Neuron (in vitro differentiated cells): Measurements from ENCODE around the gene NPAS3.

ENCODE experiments used
- H2AFZ ChIP-seq: one replicate; pipeline ENCODE4 v1.6.1; 2013; ENCODE audit warnings: low read depth, mild to moderate bottlenecking, inconsistent platforms, low read length, moderate library complexity
- H3K27me3 ChIP-seq: one replicate; pipeline ENCODE4 v1.6.1; 2013; ENCODE audit warnings: low read length; ENCODE audit not compliant: insufficient read depth
- H3K36me3 ChIP-seq: one replicate; pipeline ENCODE4 v1.6.1; 2013; ENCODE audit warnings: low read length; ENCODE audit not compliant: insufficient read depth
- H3K4me1 ChIP-seq: one replicate; pipeline ENCODE4 v1.6.1; 2013; ENCODE audit warnings: low read length; ENCODE audit not compliant: insufficient read depth
- H3K4me3 ChIP-seq: 2 replicates; pipeline ENCODE4 v1.5.1; 2013; ENCODE audit warnings: mild to moderate bottlenecking, low read length, moderate library complexity
- H3K9me3 ChIP-seq: one replicate; pipeline ENCODE4 v1.6.1; 2013; ENCODE audit warnings: low read length

NPAS3 gene

GRCh38 chr14:32932302-32932913 lies 6.3 kb upstream of the NPAS3 start:
- H2AFZ ChIP-seq = no peak overlapping the region
- H3K4me3 ChIP-seq = peak overlapping the region; percentile 96
- peaks cover 20% of the 10 kb centered on the region for H3K4me1 ChIP-seq
- no peaks in the 10 kb centered on the region for H3K9me3 ChIP-seq
- no peaks in the 10 kb centered on the region for H3K27me3 ChIP-seq
- no peaks in the 10 kb centered on the region for H3K36me3 ChIP-seq

- no peaks in the 10 kb centered on the region for H3K27me3 ChIP-seq
- peak overlapping the region; percentile 96 for H3K4me3 ChIP-seq
- H3K9me3 ChIP-seq = no peaks in the 10 kb centered on the region
- peaks cover 26% of the 10 kb centered on the region for H3K4me1 ChIP-seq
- H3K36me3 ChIP-seq = no peaks in the 10 kb centered on the region
- peak overlapping the region; percentile 64 for H2AFZ ChIP-seq
Observed at GRCh38 chr14:32932914-32933628, 5.6 kb upstream of the NPAS3 start.

DNA sequence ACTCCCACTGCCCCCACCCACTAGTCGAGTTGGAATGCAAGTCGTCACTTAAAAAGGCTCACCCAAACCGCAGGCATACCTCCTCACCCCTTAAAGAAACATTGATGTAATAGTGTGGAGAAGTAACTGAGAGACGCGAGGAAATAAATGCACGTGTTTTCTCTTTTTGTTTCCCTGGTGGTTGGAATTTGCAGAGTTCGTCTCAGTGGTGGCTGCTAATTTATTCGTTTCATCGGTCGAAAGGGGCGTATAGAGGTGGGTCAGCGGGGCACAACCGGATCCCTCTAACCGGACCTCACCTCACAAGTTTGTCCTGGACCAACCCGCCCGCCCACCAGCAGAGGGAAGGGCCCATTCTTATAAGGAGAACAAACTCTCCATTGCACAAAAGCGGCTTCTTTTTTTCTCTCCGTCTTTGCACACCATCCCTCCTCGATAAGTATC lies 5.0 kb upstream of the NPAS3 start:
- no peaks in the 10 kb centered on the region for H3K27me3 ChIP-seq
- no peaks in the 10 kb centered on the region for H3K9me3 ChIP-seq
- H3K4me3 ChIP-seq = peak overlapping the region; percentile 96
- no peaks in the 10 kb centered on the region for H3K36me3 ChIP-seq
- peaks cover 27% of the 10 kb centered on the region for H3K4me1 ChIP-seq
- H2AFZ ChIP-seq = peak overlapping the region; percentile 64

- Histone ChIP-seq H3K9me3 (no peaks in the 10 kb centered on the region), H3K36me3 (no peaks in the 10 kb centered on the region), H3K4me1 (peaks cover 27% of the 10 kb centered on the region), H2AFZ (peak overlapping the region; percentile 64), H3K4me3 (peak overlapping the region; percentile 96), H3K27me3 (no peaks in the 10 kb centered on the region)
Observed at GRCh38 chr14:32934073-32934880, 4.4 kb upstream of the NPAS3 start.

- peak overlapping the region; percentile 96 for H3K4me3 ChIP-seq
- no peak overlapping the region for H2AFZ ChIP-seq
- H3K9me3 ChIP-seq = no peaks in the 10 kb centered on the region
- H3K36me3 ChIP-seq = no peaks in the 10 kb centered on the region
- peaks cover 27% of the 10 kb centered on the region for H3K4me1 ChIP-seq
- no peaks in the 10 kb centered on the region for H3K27me3 ChIP-seq
Observed at GRCh38 chr14:32934881-32935633, 3.6 kb upstream of the NPAS3 start.

GRCh38 chr14:32939254-32940065 lies 781 bp downstream of the NPAS3 start:
- Histone ChIP-seq H3K36me3 (no peaks in the 10 kb centered on the region), H3K9me3 (no peaks in the 10 kb centered on the region), H2AFZ (no peak overlapping the region), H3K4me3 (peak overlapping the region; percentile 80), H3K27me3 (no peaks in the 10 kb centered on the region), H3K4me1 (peaks cover 42% of the 10 kb centered on the region)

- Histone ChIP-seq H2AFZ (no peak overlapping the region), H3K27me3 (no peaks in the 10 kb centered on the region), H3K4me1 (peaks cover 42% of the 10 kb centered on the region), H3K4me3 (peak overlapping the region; percentile 80), H3K36me3 (no peaks in the 10 kb centered on the region), H3K9me3 (no peaks in the 10 kb centered on the region)
Observed at GRCh38 chr14:32940066-32940651, 1.5 kb downstream of the NPAS3 start.

DNA sequence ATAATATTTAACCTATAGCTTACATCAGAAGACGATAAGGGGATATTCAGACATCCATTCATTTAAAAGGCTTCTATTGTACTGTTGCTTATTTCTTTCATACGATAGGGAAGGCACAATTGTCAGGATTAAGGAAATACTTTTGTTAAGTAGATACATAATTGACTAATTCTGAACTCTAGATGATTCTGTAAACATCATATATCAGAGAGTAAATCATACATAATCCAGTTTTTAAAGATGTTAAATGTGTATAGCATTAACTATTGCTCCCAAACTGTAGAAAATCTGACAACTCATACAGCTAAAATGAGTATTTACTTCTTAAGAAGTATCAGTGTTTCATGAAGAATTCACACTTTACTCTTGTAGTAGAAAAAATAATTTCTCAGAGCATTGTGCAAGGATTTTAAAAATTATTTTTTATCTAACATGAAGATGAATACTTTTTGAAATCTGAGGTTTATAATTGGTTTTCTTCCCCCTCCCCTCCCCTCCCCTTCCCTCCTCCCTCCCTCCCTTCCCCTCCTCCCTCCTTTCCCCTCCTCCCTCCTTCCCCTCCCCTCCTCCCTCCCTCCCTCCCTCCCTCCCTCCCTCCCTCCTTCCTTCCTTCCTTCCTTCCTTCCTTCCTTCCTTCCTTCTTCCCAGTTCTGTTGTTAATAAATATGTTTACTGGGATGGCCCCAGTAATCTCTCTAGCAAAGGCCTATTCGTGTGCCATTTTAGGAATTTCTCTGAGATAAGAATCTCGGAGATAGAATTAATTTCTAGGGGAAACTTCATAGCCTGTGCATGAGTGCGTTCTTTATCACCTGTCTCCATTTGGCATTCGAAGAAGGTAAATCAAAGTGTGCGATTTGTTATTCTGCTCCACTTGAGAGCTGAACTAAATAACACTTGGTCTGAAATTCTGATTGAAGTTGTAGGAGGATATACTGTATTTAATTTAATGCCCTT lies 2.3 kb downstream of the NPAS3 start:
- Histone ChIP-seq H3K4me1 (peaks cover 47% of the 10 kb centered on the region), H3K9me3 (no peaks in the 10 kb centered on the region), H3K36me3 (peaks cover 2% of the 10 kb centered on the region), H3K4me3 (peak overlapping the region; percentile 80), H2AFZ (no peak overlapping the region), H3K27me3 (no peaks in the 10 kb centered on the region)

DNA sequence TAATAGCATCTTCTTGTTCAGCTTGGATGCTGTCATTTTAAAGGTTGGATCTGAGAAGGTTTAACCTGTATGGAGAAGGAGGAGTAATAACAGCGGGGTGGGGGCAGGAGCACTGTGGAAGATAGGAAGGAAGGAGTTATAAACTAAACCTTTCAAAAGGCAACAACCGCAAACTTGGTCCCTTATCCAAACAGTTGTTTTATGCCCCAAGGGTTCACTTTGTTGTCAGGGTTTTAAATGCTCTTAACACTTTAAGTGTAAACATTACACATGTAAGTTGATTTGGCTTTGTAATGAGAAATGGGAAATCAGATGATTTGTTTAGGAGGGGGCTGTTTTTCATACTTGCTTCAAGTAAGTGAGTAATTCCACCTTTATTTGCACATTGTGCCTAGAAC lies 3.0 kb downstream of the NPAS3 start:
- peak overlapping the region; percentile 14 for H3K4me3 ChIP-seq
- no peak overlapping the region for H2AFZ ChIP-seq
- peaks cover 44% of the 10 kb centered on the region for H3K4me1 ChIP-seq
- peaks cover 2% of the 10 kb centered on the region for H3K36me3 ChIP-seq
- no peaks in the 10 kb centered on the region for H3K9me3 ChIP-seq
- no peaks in the 10 kb centered on the region for H3K27me3 ChIP-seq

DNA sequence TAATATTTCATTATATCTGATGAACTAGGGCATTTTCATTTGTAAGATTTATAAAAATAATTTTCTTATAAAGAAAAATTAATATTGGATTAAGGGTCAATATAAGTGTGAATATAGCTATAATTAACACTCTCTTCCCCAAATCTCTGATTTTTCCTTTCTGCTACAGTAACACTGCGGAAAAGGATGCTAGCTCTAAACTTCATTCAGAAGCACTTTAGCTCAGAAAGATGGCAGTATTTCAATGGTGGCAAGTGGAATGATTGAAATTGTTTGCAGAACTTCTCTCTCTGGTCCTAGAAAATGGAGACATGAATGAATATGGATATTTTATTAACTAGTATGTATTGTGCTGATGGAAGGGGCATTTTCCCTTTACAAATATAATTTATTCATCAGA lies 8.4 kb downstream of the NPAS3 start:
- Histone ChIP-seq H3K4me3 (no peak overlapping the region), H3K4me1 (peaks cover 53% of the 10 kb centered on the region), H3K27me3 (no peaks in the 10 kb centered on the region), H3K9me3 (no peaks in the 10 kb centered on the region), H2AFZ (no peak overlapping the region), H3K36me3 (peaks cover 2% of the 10 kb centered on the region)

- H3K4me1 ChIP-seq = peaks cover 46% of the 10 kb centered on the region
- H3K9me3 ChIP-seq = no peaks in the 10 kb centered on the region
- H3K27me3 ChIP-seq = no peaks in the 10 kb centered on the region
- H3K4me3 ChIP-seq = no peak overlapping the region
- peaks cover 2% of the 10 kb centered on the region for H3K36me3 ChIP-seq
- no peak overlapping the region for H2AFZ ChIP-seq
Observed at GRCh38 chr14:32947792-32948191, 9.1 kb downstream of the NPAS3 start.
